BE2C (cell line): ENCODE results near the gene ADCY4.
A peak's percentile ranks its signal among the peaks of the same experiment; 100 is the strongest.

Experiments used
- DNase-seq: peaks from one replicate; pipeline ENCODE4 v3.0.0-alpha.2; 2020
- H3K27me3 ChIP-seq: fragments of 250-450 bp; sonication (Bioruptor Pico); 2 replicates; pipeline ENCODE4 v1.5.1; 2020; ENCODE audit warnings: mild to moderate bottlenecking
- H3K36me3 ChIP-seq: fragments of 250-450 bp; sonication (Bioruptor Pico); 2 replicates; pipeline ENCODE4 v1.5.1; 2020; ENCODE audit warnings: mild to moderate bottlenecking
- H3K4me1 ChIP-seq: fragments of 250-450 bp; sonication (Bioruptor Pico); 2 replicates; pipeline ENCODE4 v1.5.1; 2020
- H3K4me3 ChIP-seq: 2 replicates; pipeline ENCODE4 v1.5.1; 2011; ENCODE audit warnings: low read depth, low read length
- H3K9me3 ChIP-seq: fragments of 250-450 bp; sonication (Bioruptor Pico); 2 replicates; pipeline ENCODE4 v1.5.1; 2020
- CTCF ChIP-seq: IDR thresholded peaks from 2 replicates; pipeline ENCODE4 v1.5.1; 2012; ENCODE audit warnings: mild to moderate bottlenecking, low read depth, low read length

Gene ADCY4

GRCh38 chr14:24321212-24321975 is 13.5 kb downstream of the ADCY4 start:
- DNase-seq = no peak
- no peak for TF ChIP-seq CTCF
- Histone ChIP-seq H3K36me3 (no peaks in the 10 kb centered on the region), H3K27me3 (peaks cover 49% of the 10 kb centered on the region), H3K9me3 (peaks cover 3% of the 10 kb centered on the region; the same call in 1 of the 2 replicates), H3K4me1 (no peaks in the 10 kb centered on the region; the same call in 1 of the 2 replicates), H3K4me3 (no peak overlapping the region)

GRCh38 chr14:24317141-24317928 is 17.5 kb downstream of the ADCY4 start:
- Histone ChIP-seq H3K27me3 (peaks cover 59% of the 10 kb centered on the region), H3K36me3 (no peaks in the 10 kb centered on the region), H3K9me3 (peaks cover 10% of the 10 kb centered on the region), H3K4me3 (no peak overlapping the region), H3K4me1 (peaks cover 3% of the 10 kb centered on the region)
- no peak for TF ChIP-seq CTCF
- DNase-seq = no peak

- no peaks in the 10 kb centered on the region for H3K36me3 ChIP-seq
- H3K4me1 ChIP-seq = peaks cover 3% of the 10 kb centered on the region
- no peak for TF ChIP-seq CTCF
- no peak for DNase-seq
- peaks cover 10% of the 10 kb centered on the region for H3K9me3 ChIP-seq
- peaks cover 55% of the 10 kb centered on the region for H3K27me3 ChIP-seq
- H3K4me3 ChIP-seq = no peak overlapping the region
These were observed 18.3 kb downstream of the ADCY4 start for GRCh38 chr14:24316597-24316950.

GRCh38 chr14:24315807-24316596 is 18.9 kb downstream of the ADCY4 start:
- Histone ChIP-seq H3K36me3 (no peaks in the 10 kb centered on the region), H3K9me3 (peaks cover 10% of the 10 kb centered on the region), H3K4me1 (peaks cover 3% of the 10 kb centered on the region), H3K27me3 (peaks cover 54% of the 10 kb centered on the region), H3K4me3 (no peak overlapping the region)
- TF ChIP-seq CTCF = no peak
- peak; percentile 50 for DNase-seq

- Histone ChIP-seq H3K4me3 (no peak overlapping the region), H3K36me3 (peaks cover 4% of the 10 kb centered on the region; the same call in 1 of the 2 replicates), H3K27me3 (peaks cover 48% of the 10 kb centered on the region), H3K9me3 (peaks cover 10% of the 10 kb centered on the region), H3K4me1 (peaks cover 3% of the 10 kb centered on the region)
- no peak for TF ChIP-seq CTCF
- DNase-seq = no peak
These were observed 19.5 kb downstream of the ADCY4 start for GRCh38 chr14:24315243-24315806.
